ENCODE measurements around the gene SH2D4B.

SH2D4B gene

GRCh38 chr10:80655898-80656297 lies 118.2 kb downstream of the SH2D4B start:
- no peak for TF ChIP-seq CTCF (IDR thresholded peaks at IDR 0.05; ENCODE audit: low read depth, low read length, missing control alignments)
- no peak for DNase-seq (ENCODE audit: extremely low read depth, low read depth)

GRCh38 chr10:80658068-80658467 lies 120.4 kb downstream of the SH2D4B start:
- no peak for DNase-seq (ENCODE audit: extremely low read depth, low read depth)
- TF ChIP-seq CTCF (IDR thresholded peaks at IDR 0.05; ENCODE audit: low read depth, low read length, missing control alignments) = no peak
- no peak overlapping the region for H3K4me3 ChIP-seq (replicated peaks; ENCODE audit: low read depth, low read length)

More at GRCh38 chr10:80655898-80656297, 118.2 kb downstream of the SH2D4B start:
- no peak overlapping the region for H3K4me3 ChIP-seq (replicated peaks; ENCODE audit: low read depth, low read length)

- TF ChIP-seq CTCF (IDR thresholded peaks at IDR 0.05; ENCODE audit: low read depth, low read length, missing control alignments) = no peak
- DNase-seq (ENCODE audit: extremely low read depth, low read depth) = no peak
- no peak overlapping the region for H3K4me3 ChIP-seq (replicated peaks; ENCODE audit: low read depth, low read length)
Measured at GRCh38 chr10:80659289-80659688, 121.6 kb downstream of the SH2D4B start.

- no peak for DNase-seq (ENCODE audit: extremely low read depth, low read depth)
- no peak for TF ChIP-seq CTCF (IDR thresholded peaks at IDR 0.05; ENCODE audit: low read depth, low read length, missing control alignments)
- no peak overlapping the region for H3K4me3 ChIP-seq (replicated peaks; ENCODE audit: low read depth, low read length)
Measured at GRCh38 chr10:80660266-80660665, 122.6 kb downstream of the SH2D4B start.

- TF ChIP-seq CTCF (IDR thresholded peaks at IDR 0.05; ENCODE audit: low read depth, low read length, missing control alignments) = no peak
- DNase-seq (ENCODE audit: extremely low read depth, low read depth) = no peak
- H3K4me3 ChIP-seq (replicated peaks; ENCODE audit: low read depth, low read length) = no peak overlapping the region
Measured at GRCh38 chr10:80660736-80661135, 123.0 kb downstream of the SH2D4B start.

GRCh38 chr10:80661526-80661925 lies 123.8 kb downstream of the SH2D4B start:
- no peak for DNase-seq (ENCODE audit: extremely low read depth, low read depth)
- no peak overlapping the region for H3K4me3 ChIP-seq (replicated peaks; ENCODE audit: low read depth, low read length)
- TF ChIP-seq CTCF (IDR thresholded peaks at IDR 0.05; ENCODE audit: low read depth, low read length, missing control alignments) = no peak
